Measurements from ENCODE around the gene TWF2. TPM values are rescaled to one million over a fixed set of nuclear protein-coding genes. Genes with fewer than 3 reads are reported as not detected.

The TWF2 gene
- total and polyA plus RNA-seq, 2 of the 13 experiments (the other 11 are each of a cell fraction or from before 2014, with no cell fraction given), result 45.5 to 108 TPM

- TF ChIP-seq, protein P1, sequence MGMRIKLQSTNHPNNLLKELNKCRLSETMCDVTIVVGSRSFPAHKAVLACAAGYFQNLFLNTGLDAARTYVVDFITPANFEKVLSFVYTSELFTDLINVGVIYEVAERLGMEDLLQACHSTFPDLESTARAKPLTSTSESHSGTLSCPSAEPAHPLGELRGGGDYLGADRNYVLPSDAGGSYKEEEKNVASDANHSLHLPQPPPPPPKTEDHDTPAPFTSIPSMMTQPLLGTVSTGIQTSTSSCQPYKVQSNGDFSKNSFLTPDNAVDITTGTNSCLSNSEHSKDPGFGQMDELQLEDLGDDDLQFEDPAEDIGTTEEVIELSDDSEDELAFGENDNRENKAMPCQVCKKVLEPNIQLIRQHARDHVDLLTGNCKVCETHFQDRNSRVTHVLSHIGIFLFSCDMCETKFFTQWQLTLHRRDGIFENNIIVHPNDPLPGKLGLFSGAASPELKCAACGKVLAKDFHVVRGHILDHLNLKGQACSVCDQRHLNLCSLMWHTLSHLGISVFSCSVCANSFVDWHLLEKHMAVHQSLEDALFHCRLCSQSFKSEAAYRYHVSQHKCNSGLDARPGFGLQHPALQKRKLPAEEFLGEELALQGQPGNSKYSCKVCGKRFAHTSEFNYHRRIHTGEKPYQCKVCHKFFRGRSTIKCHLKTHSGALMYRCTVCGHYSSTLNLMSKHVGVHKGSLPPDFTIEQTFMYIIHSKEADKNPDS (CRISPR knock-in tag; IDR thresholded peaks at IDR 0.05), result no peak
- TF ChIP-seq ZNF615 (CRISPR knock-in tag; IDR thresholded peaks at IDR 0.05; ENCODE audit: borderline replicate concordance), result 0 out of 2 replicates have a peak, but pooled peaks have one; percentile 35
- TF ChIP-seq BORCS8-MEF2B (CRISPR knock-in tag; IDR thresholded peaks at IDR 0.05), result peak; percentile 71
- TF ChIP-seq ZNF772 (CRISPR knock-in tag; IDR thresholded peaks at IDR 0.05), result 0 out of 2 replicates have a peak, but pooled peaks have one; percentile 73
- TF ChIP-seq, protein P2, sequence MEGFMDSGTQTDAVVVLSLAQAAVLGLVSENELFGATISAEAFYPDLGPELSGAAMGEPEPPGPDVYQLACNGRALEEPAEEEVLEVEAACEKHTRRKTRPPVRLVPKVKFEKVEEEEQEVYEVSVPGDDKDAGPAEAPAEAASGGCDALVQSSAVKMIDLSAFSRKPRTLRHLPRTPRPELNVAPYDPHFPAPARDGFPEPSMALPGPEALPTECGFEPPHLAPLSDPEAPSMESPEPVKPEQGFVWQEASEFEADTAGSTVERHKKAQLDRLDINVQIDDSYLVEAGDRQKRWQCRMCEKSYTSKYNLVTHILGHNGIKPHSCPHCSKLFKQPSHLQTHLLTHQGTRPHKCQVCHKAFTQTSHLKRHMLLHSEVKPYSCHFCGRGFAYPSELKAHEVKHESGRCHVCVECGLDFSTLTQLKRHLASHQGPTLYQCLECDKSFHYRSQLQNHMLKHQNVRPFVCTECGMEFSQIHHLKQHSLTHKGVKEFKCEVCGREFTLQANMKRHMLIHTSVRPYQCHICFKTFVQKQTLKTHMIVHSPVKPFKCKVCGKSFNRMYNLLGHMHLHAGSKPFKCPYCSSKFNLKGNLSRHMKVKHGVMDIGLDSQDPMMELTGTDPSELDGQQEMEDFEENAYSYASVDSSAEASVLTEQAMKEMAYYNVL (CRISPR knock-in tag; IDR thresholded peaks at IDR 0.05; ENCODE audit: borderline replicate concordance), result no peak
- TF ChIP-seq ARNT2 (CRISPR knock-in tag; IDR thresholded peaks at IDR 0.05; ENCODE audit: low read depth), result peak; percentile 45; the same call in 1 of the 2 replicates
- 0 out of 2 replicates have a peak, but pooled peaks have one; percentile 53 for TF ChIP-seq ZNF20 (CRISPR knock-in tag; IDR thresholded peaks at IDR 0.05)
- no peak for TF ChIP-seq ZNF33A (CRISPR knock-in tag; IDR thresholded peaks at IDR 0.05; ENCODE audit: borderline replicate concordance)
- peak; percentile 89 for TF ChIP-seq ZMYM4 (CRISPR knock-in tag; IDR thresholded peaks at IDR 0.05)
- TF ChIP-seq ZNF556 (CRISPR knock-in tag; IDR thresholded peaks at IDR 0.05; ENCODE audit: borderline replicate concordance), result peak; percentile 78; the same call in 1 of the 2 replicates
- TF ChIP-seq POGZ (CRISPR knock-in tag; IDR thresholded peaks at IDR 0.05), result peak; percentile 74
- TF ChIP-seq ZNF121 (CRISPR knock-in tag; IDR thresholded peaks at IDR 0.05), result no peak
- peak; percentile 81 for TF ChIP-seq TARDBP (CRISPR knock-in tag; IDR thresholded peaks at IDR 0.05)
- TF ChIP-seq, protein P3, sequence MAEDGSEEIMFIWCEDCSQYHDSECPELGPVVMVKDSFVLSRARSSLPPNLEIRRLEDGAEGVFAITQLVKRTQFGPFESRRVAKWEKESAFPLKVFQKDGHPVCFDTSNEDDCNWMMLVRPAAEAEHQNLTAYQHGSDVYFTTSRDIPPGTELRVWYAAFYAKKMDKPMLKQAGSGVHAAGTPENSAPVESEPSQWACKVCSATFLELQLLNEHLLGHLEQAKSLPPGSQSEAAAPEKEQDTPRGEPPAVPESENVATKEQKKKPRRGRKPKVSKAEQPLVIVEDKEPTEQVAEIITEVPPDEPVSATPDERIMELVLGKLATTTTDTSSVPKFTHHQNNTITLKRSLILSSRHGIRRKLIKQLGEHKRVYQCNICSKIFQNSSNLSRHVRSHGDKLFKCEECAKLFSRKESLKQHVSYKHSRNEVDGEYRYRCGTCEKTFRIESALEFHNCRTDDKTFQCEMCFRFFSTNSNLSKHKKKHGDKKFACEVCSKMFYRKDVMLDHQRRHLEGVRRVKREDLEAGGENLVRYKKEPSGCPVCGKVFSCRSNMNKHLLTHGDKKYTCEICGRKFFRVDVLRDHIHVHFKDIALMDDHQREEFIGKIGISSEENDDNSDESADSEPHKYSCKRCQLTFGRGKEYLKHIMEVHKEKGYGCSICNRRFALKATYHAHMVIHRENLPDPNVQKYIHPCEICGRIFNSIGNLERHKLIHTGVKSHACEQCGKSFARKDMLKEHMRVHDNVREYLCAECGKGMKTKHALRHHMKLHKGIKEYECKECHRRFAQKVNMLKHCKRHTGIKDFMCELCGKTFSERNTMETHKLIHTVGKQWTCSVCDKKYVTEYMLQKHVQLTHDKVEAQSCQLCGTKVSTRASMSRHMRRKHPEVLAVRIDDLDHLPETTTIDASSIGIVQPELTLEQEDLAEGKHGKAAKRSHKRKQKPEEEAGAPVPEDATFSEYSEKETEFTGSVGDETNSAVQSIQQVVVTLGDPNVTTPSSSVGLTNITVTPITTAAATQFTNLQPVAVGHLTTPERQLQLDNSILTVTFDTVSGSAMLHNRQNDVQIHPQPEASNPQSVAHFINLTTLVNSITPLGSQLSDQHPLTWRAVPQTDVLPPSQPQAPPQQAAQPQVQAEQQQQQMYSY (CRISPR knock-in tag; IDR thresholded peaks at IDR 0.05), result no peak
- TF ChIP-seq SMAD1 (CRISPR knock-in tag; IDR thresholded peaks at IDR 0.05; ENCODE audit: borderline replicate concordance, low read depth), result peak; percentile 81; the same call in 1 of the 2 replicates
- TF ChIP-seq ZNF230 (CRISPR knock-in tag; IDR thresholded peaks at IDR 0.05), result peak; percentile 93
- TF ChIP-seq ONECUT2 (CRISPR knock-in tag; IDR thresholded peaks at IDR 0.05), result 0 out of 2 replicates have a peak, but pooled peaks have one; percentile 43
Observed at GRCh38 chr3:52197842-52198625, 40.9 kb downstream of the TWF2 start, which contains the start of gene ALAS1 (continued).
